Islet precursor cell (in vitro differentiated cells): ENCODE results near the gene TTC28.

Experiments
- DNase-seq: peaks from one replicate; pipeline ENCODE4 v3.0.0-alpha.2; 2018

TTC28 gene

DNA sequence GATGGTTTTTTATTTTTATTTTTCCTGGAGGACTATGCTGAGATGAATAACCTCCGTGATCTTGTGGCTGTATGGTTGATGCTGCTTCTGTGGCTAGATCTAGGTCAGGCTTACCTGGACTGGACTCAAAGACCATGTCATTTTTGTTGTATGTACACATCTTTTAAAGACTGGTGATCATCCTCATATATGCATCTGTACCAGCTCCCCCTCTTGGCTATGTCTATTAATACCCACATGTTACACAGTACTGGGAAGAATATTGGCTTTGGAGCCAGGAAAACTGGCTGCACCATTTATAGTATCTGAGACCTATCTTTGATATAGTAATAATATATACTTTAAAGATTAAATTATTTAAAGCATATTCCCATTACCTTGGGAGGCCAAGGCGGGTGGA lies 742.2 kb downstream of the TTC28 start:
- no peak for DNase-seq

- no peak for DNase-seq
Measured at GRCh38 chr22:27935897-27936296, 743.7 kb downstream of the TTC28 start.

DNA sequence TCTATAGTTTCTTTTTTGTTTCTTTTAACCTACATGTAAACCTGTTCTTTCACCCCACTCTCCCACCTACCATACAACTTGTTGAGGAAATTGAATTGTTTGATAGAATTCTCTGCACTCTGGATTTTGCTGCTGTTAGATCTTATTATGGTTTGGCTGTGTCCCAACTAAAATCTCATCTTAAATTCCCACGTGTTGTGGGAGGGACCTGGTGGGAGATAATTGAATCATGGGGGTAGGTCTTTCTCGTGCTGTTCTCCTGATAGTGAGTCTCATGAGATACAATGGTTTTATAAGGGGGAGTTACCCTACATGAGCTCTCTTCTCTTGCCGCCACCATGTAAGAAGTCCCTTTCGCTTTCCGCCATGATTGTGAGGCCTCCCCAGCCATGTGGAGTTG lies 745.6 kb downstream of the TTC28 start:
- no peak for DNase-seq

DNA sequence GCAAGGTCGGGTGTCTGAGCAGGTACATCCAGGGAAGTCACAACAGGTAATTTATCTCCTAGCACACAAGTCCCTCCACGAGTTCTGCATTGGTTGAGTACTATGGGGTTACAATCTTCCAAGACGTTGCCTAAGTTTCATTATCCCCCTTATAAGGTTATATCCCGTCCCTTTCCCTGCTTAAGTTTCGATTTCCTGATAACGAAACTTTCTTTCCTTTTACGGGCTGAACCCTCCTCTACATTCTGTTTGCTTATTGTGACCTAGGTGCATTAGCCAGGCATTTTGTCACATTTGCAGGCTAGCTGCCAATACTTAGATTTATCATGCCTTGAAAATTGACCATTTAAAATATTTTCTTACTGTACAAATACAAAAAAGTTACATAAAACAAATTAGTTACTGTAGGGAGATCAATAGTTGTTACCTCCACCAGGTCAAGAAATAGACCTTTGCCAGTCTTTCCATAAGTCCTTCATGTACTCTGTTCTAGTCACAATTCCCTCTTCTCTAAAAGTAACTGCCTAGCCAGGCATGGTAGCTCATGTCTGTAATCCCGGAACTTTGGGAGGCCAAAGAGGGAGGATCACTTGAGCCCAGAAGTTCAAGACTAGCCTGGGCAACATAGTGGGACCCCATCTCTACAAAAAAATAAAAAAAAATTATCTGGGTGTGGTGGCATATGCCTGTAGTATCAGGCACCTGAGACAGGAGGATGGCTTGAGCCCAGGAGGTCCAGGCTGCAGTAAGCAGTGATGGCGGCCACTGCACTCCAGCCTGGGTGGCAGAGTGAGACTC lies 746.3 kb downstream of the TTC28 start:
- no peak for DNase-seq

DNA sequence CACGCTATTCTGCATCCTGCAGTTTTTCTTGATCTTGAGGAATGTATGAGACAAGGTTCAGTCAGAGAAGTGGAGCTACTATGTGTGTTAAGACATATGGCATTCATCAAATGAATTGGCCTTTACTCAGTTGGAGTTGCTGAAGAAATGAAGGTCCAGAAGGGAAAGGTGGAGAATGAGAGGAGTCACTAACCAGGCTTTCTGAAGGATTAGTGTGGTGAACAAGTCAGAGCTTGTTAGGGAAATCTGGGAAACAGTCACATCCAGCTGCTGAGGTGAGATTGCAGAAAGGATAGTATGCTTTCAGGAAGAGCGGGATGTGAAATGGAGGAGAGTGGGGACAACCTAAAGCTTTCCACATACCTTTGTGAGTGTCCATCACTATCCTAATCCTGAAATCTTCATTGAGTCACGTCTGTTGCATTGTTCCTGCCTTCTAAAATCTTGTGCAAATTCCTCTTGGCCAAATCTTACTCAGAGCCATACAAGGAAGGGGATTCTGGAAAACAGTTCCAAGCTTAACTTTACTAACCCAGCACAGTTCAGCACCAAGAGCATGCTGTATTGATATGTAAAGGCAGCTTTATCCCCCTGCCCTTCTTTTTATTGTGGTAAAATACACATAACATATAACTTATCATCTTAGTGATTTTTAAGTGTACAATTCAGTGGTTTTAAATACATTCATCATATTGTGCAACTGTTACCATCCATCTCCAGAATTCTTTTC lies 749.1 kb downstream of the TTC28 start:
- DNase-seq, result peak; percentile 59
